Naive thymus-derived CD8-positive, alpha-beta T cell (primary cell): Measurements from ENCODE around the gene NFIB. TPM values are rescaled to one million over a fixed set of nuclear protein-coding genes. Genes with fewer than 3 reads are reported as not detected.

Experiments
- ATAC-seq, 2 donors: fragments of 150-1000 bp; cut with Tn5 transposase in 1 of 2; sonication (Bioruptor Pico), chemical (Tn5 transposase) in 1 of 2; 1 replicate in 1 of 2; 2 replicates in 1 of 2; pipeline ENCODE4 v1.10.0; 2021; ENCODE audit warnings: mild to moderate bottlenecking in 2 of 2, moderate library complexity in 2 of 2
- POLR2A ChIA-PET: fragments of 350-600 bp; sonication (Branson Sonifier 250); formaldehyde crosslinking; loops from one replicate; lab custom pipeline; 2021; ENCODE audit warnings: antibody characterized with exemption; lab: Charles Lee
- DNase-seq, 10 donors: peaks; one replicate each; pipeline versions ENCODE4 v3.0.0 to v3.0.0-alpha.2; 2020 to 2022
- H3K27ac Mint-ChIP-seq, 10 donors: one replicate each; pipeline ENCODE4 v1.8.0; 2020 to 2022; ENCODE audit warnings: mild to moderate bottlenecking in 10 of 10, mixed read lengths in 10 of 10, moderate library complexity in 4 of 10, inconsistent platforms in 1 of 10
- H3K27me3 Mint-ChIP-seq, 5 donors: one replicate each; pipeline ENCODE4 v1.8.0; 2021 to 2022; ENCODE audit warnings: mixed read lengths in 5 of 5
- H3K36me3 Mint-ChIP-seq, 3 donors: one replicate each; pipeline ENCODE4 v1.8.0; 2020 to 2022; ENCODE audit warnings: mixed read lengths in 3 of 3, mild to moderate bottlenecking in 2 of 3, inconsistent platforms in 1 of 3
- H3K4me1 Mint-ChIP-seq, 4 donors: one replicate each; pipeline ENCODE4 v1.8.0; 2021 to 2022; ENCODE audit warnings: mixed read lengths in 4 of 4
- H3K4me3 Mint-ChIP-seq, 10 donors: one replicate each; pipeline ENCODE4 v1.8.0; 2020 to 2022; ENCODE audit warnings: mild to moderate bottlenecking in 10 of 10, mixed read lengths in 10 of 10, moderate library complexity in 6 of 10, inconsistent platforms in 1 of 10
- H3K9me3 Mint-ChIP-seq, 9 donors: one replicate each; pipeline ENCODE4 v1.8.0; 2020 to 2022; ENCODE audit warnings: mixed read lengths in 9 of 9, mild to moderate bottlenecking in 3 of 9, inconsistent platforms in 1 of 9, moderate library complexity in 1 of 9
- polyA plus RNA-seq, 3 donors: library from polyadenylated mRNA; unstranded; fragments of 300-500 nt; fragmentation: Illumina TruSeq; gene quantifications; one replicate each; pipeline ENCODE4 v1.2.3, GENCODE V29; 2021
- total RNA-seq, 8 experiments: library from RNA in 2 of 8; stranded (reverse) in 2 of 8; gene quantifications; one replicate each; pipeline ENCODE4 v1.2.3 and lab custom pipeline; 2021 to 2026

The NFIB gene
- total and polyA plus RNA-seq, 5 experiments from 2014 or later, result 0.22 TPM; not detected in 4

- no peak overlapping the region for H3K27ac Mint-ChIP-seq
- H3K4me3 Mint-ChIP-seq, result no peak overlapping the region
- H3K9me3 Mint-ChIP-seq, result peaks cover 0 to 2% (median 0%) of the 10 kb centered on the region in 9 donors
- H3K4me1 Mint-ChIP-seq, result peaks cover 0 to 6% (median 2%) of the 10 kb centered on the region in 4 donors
- ATAC-seq (no peak), DNase-seq (no peak)
- H3K36me3 Mint-ChIP-seq, result no peaks in the 10 kb centered on the region
- peaks cover 14 to 24% (median 19%) of the 10 kb centered on the region in 5 donors for H3K27me3 Mint-ChIP-seq
- POLR2A ChIA-PET, result no interaction called here
Observed at GRCh38 chr9:14342736-14343135, 28.8 kb upstream of the NFIB start.

- Mint-ChIP-seq H3K9me3 (peaks cover 0 to 2% (median 0%) of the 10 kb centered on the region in 9 donors), H3K4me1 (peaks cover 0 to 2% (median 2%) of the 10 kb centered on the region in 4 donors), H3K36me3 (no peaks in the 10 kb centered on the region), H3K4me3 (no peak overlapping the region), H3K27me3 (peaks cover 12 to 31% (median 21%) of the 10 kb centered on the region in 5 donors), H3K27ac (no peak overlapping the region)
- POLR2A ChIA-PET, result no interaction called here
- DNase-seq (no peak), ATAC-seq (no peak)
Observed at GRCh38 chr9:14341437-14342122, 27.6 kb upstream of the NFIB start.

- H3K27ac Mint-ChIP-seq, result no peak overlapping the region
- H3K4me3 Mint-ChIP-seq, result no peak overlapping the region
- POLR2A ChIA-PET, result no interaction called here
Observed at GRCh38 chr9:14340994-14341393, 27.1 kb upstream of the NFIB start.

GRCh38 chr9:14340219-14340873, 26.4 kb upstream of the NFIB start:
- peaks cover 0 to 2% (median 0%) of the 10 kb centered on the region in 9 donors for H3K9me3 Mint-ChIP-seq
- no peaks in the 10 kb centered on the region for H3K36me3 Mint-ChIP-seq
- no peak overlapping the region for H3K27ac Mint-ChIP-seq
- H3K4me3 Mint-ChIP-seq, result no peak overlapping the region
- ATAC-seq (no peak), DNase-seq (no peak)
- POLR2A ChIA-PET, result no interaction called here
- peaks cover 8 to 27% (median 21%) of the 10 kb centered on the region in 5 donors for H3K27me3 Mint-ChIP-seq
- H3K4me1 Mint-ChIP-seq, result no peaks in the 10 kb centered on the region

More at GRCh38 chr9:14340994-14341393, 27.1 kb upstream of the NFIB start:
- Mint-ChIP-seq H3K4me1 (peaks cover 0 to 2% (median under 1%) of the 10 kb centered on the region in 4 donors), H3K9me3 (peaks cover 0 to 2% (median 0%) of the 10 kb centered on the region in 9 donors), H3K36me3 (no peaks in the 10 kb centered on the region), H3K27me3 (peaks cover 8 to 31% (median 21%) of the 10 kb centered on the region in 5 donors)
- ATAC-seq (no peak), DNase-seq (no peak)

GRCh38 chr9:14339746-14340145, 25.8 kb upstream of the NFIB start:
- Mint-ChIP-seq H3K27ac (no peak overlapping the region), H3K4me3 (no peak overlapping the region), H3K4me1 (no peaks in the 10 kb centered on the region), H3K9me3 (peaks cover 0 to 2% (median 0%) of the 10 kb centered on the region in 9 donors), H3K27me3 (peaks cover 8 to 30% (median 21%) of the 10 kb centered on the region in 5 donors), H3K36me3 (no peaks in the 10 kb centered on the region)
- POLR2A ChIA-PET, result no interaction called here
- DNase-seq, result no peak
- ATAC-seq, result no peak

GRCh38 chr9:14337615-14338014, 23.7 kb upstream of the NFIB start:
- H3K4me1 Mint-ChIP-seq, result no peaks in the 10 kb centered on the region
- H3K27me3 Mint-ChIP-seq, result peaks cover 11 to 41% (median 23%) of the 10 kb centered on the region in 5 donors
- no peak overlapping the region for H3K4me3 Mint-ChIP-seq

GRCh38 chr9:14336244-14336643, 22.3 kb upstream of the NFIB start:
- Mint-ChIP-seq H3K4me1 (no peaks in the 10 kb centered on the region), H3K27ac (no peak overlapping the region), H3K4me3 (no peak overlapping the region), H3K36me3 (no peaks in the 10 kb centered on the region), H3K9me3 (peaks cover 0 to 6% (median 0%) of the 10 kb centered on the region in 9 donors), H3K27me3 (peaks cover 14 to 41% (median 26%) of the 10 kb centered on the region in 5 donors)
- no peak for ATAC-seq
- POLR2A ChIA-PET, result no interaction called here
- DNase-seq, result no peak

More at GRCh38 chr9:14337615-14338014, 23.7 kb upstream of the NFIB start:
- no peak for ATAC-seq
- Mint-ChIP-seq H3K9me3 (peaks cover 0 to 6% (median 0%) of the 10 kb centered on the region in 9 donors), H3K27ac (no peak overlapping the region), H3K36me3 (no peaks in the 10 kb centered on the region)
- POLR2A ChIA-PET, result no interaction called here
- no peak for DNase-seq

- DNase-seq (no peak), ATAC-seq (no peak)
- POLR2A ChIA-PET, result no interaction called here
- Mint-ChIP-seq H3K27ac (no peak overlapping the region), H3K4me1 (no peaks in the 10 kb centered on the region), H3K4me3 (no peak overlapping the region), H3K27me3 (peaks cover 11 to 42% (median 14%) of the 10 kb centered on the region in 5 donors), H3K9me3 (peaks cover 0 to 6% (median 0%) of the 10 kb centered on the region in 9 donors), H3K36me3 (no peaks in the 10 kb centered on the region)
Observed at GRCh38 chr9:14331120-14331519, 17.2 kb upstream of the NFIB start.

GRCh38 chr9:14327036-14327435, 13.1 kb upstream of the NFIB start:
- H3K27ac Mint-ChIP-seq, result no peak overlapping the region
- no peaks in the 10 kb centered on the region for H3K9me3 Mint-ChIP-seq
- DNase-seq (no peak), ATAC-seq (no peak)
- no peak overlapping the region for H3K4me3 Mint-ChIP-seq
- POLR2A ChIA-PET, result no interaction called here
- no peaks in the 10 kb centered on the region for H3K36me3 Mint-ChIP-seq
- peaks cover 9 to 44% (median 16%) of the 10 kb centered on the region in 5 donors for H3K27me3 Mint-ChIP-seq
- H3K4me1 Mint-ChIP-seq, result peaks cover 5 to 9% (median 6%) of the 10 kb centered on the region in 4 donors

GRCh38 chr9:14326264-14326826, 12.4 kb upstream of the NFIB start:
- Mint-ChIP-seq H3K36me3 (no peaks in the 10 kb centered on the region), H3K4me3 (no peak overlapping the region), H3K27ac (no peak overlapping the region), H3K27me3 (peaks cover 9 to 46% (median 19%) of the 10 kb centered on the region in 5 donors), H3K9me3 (no peaks in the 10 kb centered on the region), H3K4me1 (peaks cover 6 to 16% (median 11%) of the 10 kb centered on the region in 4 donors)
- DNase-seq (no peak), ATAC-seq (no peak)
- POLR2A ChIA-PET, result no interaction called here

GRCh38 chr9:14325147-14325546, 11.2 kb upstream of the NFIB start:
- Mint-ChIP-seq H3K4me3 (no peak overlapping the region), H3K27me3 (peaks cover 16 to 42% (median 25%) of the 10 kb centered on the region in 5 donors), H3K27ac (no peak overlapping the region), H3K36me3 (no peaks in the 10 kb centered on the region), H3K4me1 (peaks cover 6 to 16% (median 14%) of the 10 kb centered on the region in 4 donors), H3K9me3 (peaks cover 0 to 3% (median 0%) of the 10 kb centered on the region in 9 donors)
- POLR2A ChIA-PET, result no interaction called here
- DNase-seq (no peak), ATAC-seq (no peak)

GRCh38 chr9:14323985-14324650, 10.2 kb upstream of the NFIB start:
- Mint-ChIP-seq H3K36me3 (no peaks in the 10 kb centered on the region), H3K27ac (no peak overlapping the region), H3K9me3 (peaks cover 0 to 3% (median 0%) of the 10 kb centered on the region in 9 donors), H3K4me1 (peaks cover 6 to 16% (median 14%) of the 10 kb centered on the region in 4 donors), H3K27me3 (peaks cover 16 to 42% (median 24%) of the 10 kb centered on the region in 5 donors), H3K4me3 (peak overlapping the region in 5 of 10 donors; percentile 12 to 83 (median 26))
- DNase-seq (no peak), ATAC-seq (no peak)
- POLR2A ChIA-PET, result no interaction called here
